Measurements from ENCODE around the gene SERP2.

The SERP2 gene

DNA sequence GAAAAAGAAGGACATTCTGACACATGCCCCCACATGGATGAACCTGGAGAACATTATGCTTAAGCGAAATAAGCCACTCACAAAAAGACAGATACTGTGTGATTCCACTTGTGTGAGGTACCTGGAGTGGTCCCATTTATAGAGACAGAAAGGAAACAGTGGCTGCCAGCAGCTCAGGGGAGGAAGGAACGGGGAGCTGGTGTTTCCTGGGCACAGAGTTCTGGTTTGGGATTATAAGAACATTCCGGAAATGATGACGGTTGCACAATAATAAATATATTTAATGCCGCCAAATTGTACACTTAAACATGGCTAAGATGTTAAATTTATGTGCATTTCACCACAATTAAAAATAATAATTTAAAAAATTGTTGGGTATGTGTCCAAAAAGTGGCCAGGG lies 33.0 kb downstream of the SERP2 start:
- Histone ChIP-seq H3K27me3 (replicated peaks in 2 of 5; ENCODE audit: control insufficient read depth in 4 of 5, insufficient read depth in 5 of 5, low read length in 4 of 5) (no peaks in the 10 kb centered on the region), H3K9me3 (ENCODE audit: control extremely low read depth in 1 of 5, control insufficient read depth in 4 of 5, insufficient read depth in 2 of 5, low read depth in 1 of 5, low read length in 4 of 5) (no peaks in the 10 kb centered on the region), H3K4me3 (ENCODE audit: control insufficient read depth in 1 of 7, extremely low read depth in 1 of 7, insufficient read depth in 4 of 7, low read depth in 2 of 7, low read length in 6 of 7) (peak overlapping the region in 3 of 7 experiments; percentile 10 to 41 (median 28)), H3K4me1 (ENCODE audit: control extremely low read depth in 1 of 4, control insufficient read depth in 4 of 4, insufficient read depth in 4 of 4, low read length in 3 of 4) (peaks cover 0 to 84% (median 40%) of the 10 kb centered on the region in 4 experiments), H3K36me3 (ENCODE audit: control insufficient read depth in 4 of 4, insufficient read depth in 4 of 4, low read length in 3 of 4) (no peaks in the 10 kb centered on the region), H3K27ac (ENCODE audit: insufficient read depth in 1 of 2, low read depth in 1 of 2, low read length in 2 of 2, poor library complexity in 1 of 2, severe bottlenecking in 2 of 2) (peak overlapping the region; percentile 17 to 44)
- peak; percentile 78 to 90 (median 83) for DNase-seq
- POLR2A ChIA-PET: interaction anchor here (0.6 to 2.6 kb wide), 3 partner anchors 8 to 13 kb away, joined by 3 to 9 read pairs (median 4); no protein-coding TSS in a partner anchor
- 9% methylated on average over 1 of the region's 5 CpGs for WGBS (ENCODE audit: insufficient coverage)
- CTCF ChIA-PET: interaction anchor here (1.0 to 3.5 kb wide), 10 partner anchors 8 to 163 kb away, joined by 3 to 18 read pairs (median 4); no protein-coding TSS in a partner anchor

DNA sequence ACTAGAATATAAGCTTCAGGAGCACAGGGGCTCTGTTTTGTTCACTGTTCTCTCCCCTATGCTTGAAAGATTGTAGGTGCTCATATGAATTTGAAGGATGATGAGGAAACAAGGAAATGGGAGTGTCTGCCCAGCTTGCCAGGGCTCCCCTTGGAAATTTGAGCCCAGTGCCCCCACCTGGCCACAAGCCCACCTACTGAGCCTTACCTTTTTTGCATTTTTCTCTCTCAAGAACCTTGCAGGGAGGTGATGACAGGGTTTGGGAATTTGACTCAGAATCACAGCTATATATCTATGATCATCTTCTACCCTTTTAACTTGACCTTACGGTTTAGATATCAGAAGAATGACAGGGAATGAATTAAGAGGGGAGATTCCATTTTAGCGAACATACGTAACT lies 33.8 kb downstream of the SERP2 start:
- ChIA-PET POLR2A (interaction anchor here (0.6 to 2.6 kb wide), 3 partner anchors 13 to 395 kb away, joined by 3 to 9 read pairs (median 4); no protein-coding TSS in a partner anchor), CTCF (interaction anchor here (1.1 to 3.5 kb wide), 8 partner anchors 8 to 164 kb away, joined by 3 to 18 read pairs (median 4); no protein-coding TSS in a partner anchor)
- 70% methylated on average over 2 of the region's 3 CpGs for WGBS (ENCODE audit: insufficient coverage)
- no peaks in the 10 kb centered on the region for H3K27me3 ChIP-seq (replicated peaks in 2 of 5; ENCODE audit: control insufficient read depth in 4 of 5, insufficient read depth in 5 of 5, low read length in 4 of 5)
- no peak for DNase-seq
- peaks cover 0 to 84% (median 45%) of the 10 kb centered on the region in 4 experiments for H3K4me1 ChIP-seq (ENCODE audit: control extremely low read depth in 1 of 4, control insufficient read depth in 4 of 4, insufficient read depth in 4 of 4, low read length in 3 of 4)
- peak overlapping the region; percentile 17 to 44 for H3K27ac ChIP-seq (ENCODE audit: insufficient read depth in 1 of 2, low read depth in 1 of 2, low read length in 2 of 2, poor library complexity in 1 of 2, severe bottlenecking in 2 of 2)
- no peak overlapping the region for H3K4me3 ChIP-seq (ENCODE audit: control insufficient read depth in 1 of 7, extremely low read depth in 1 of 7, insufficient read depth in 4 of 7, low read depth in 2 of 7, low read length in 6 of 7)
- no peaks in the 10 kb centered on the region for H3K9me3 ChIP-seq (ENCODE audit: control extremely low read depth in 1 of 5, control insufficient read depth in 4 of 5, insufficient read depth in 2 of 5, low read depth in 1 of 5, low read length in 4 of 5)
- H3K36me3 ChIP-seq (ENCODE audit: control insufficient read depth in 4 of 4, insufficient read depth in 4 of 4, low read length in 3 of 4): no peaks in the 10 kb centered on the region

DNA sequence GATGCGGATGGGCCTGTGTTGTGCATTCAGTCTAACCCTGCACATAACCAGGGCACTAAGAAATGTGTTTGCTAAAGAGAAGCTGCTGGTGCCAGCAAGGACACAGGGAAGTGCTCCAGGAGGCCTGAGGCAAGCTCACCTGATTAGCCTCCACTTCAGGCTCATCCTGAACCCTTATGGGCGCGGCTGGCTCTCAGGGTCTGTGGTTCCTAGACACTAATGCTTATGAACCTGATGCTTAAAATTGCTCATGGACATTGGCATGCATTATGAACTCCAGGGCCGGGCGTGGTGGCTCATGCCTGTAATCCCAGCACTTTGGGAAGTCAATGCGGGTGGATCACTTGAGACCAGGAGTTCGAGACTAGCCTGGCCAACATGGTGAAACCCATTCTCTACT lies 34.3 kb downstream of the SERP2 start:
- no peak overlapping the region for H3K27ac ChIP-seq (ENCODE audit: insufficient read depth in 1 of 2, low read depth in 1 of 2, low read length in 2 of 2, poor library complexity in 1 of 2, severe bottlenecking in 2 of 2)
- ChIA-PET POLR2A (interaction anchor here (0.6 to 2.6 kb wide), 3 partner anchors 14 to 395 kb away, joined by 3 to 9 read pairs (median 4); no protein-coding TSS in a partner anchor), CTCF (interaction anchor here (0.8 to 3.5 kb wide), 7 partner anchors 8 to 165 kb away, joined by 3 to 18 read pairs (median 3); no protein-coding TSS in a partner anchor)
- WGBS (ENCODE audit: insufficient coverage): 96% methylated on average over 7 of the region's 7 CpGs
- H3K36me3 ChIP-seq (ENCODE audit: control insufficient read depth in 4 of 4, insufficient read depth in 4 of 4, low read length in 3 of 4): no peaks in the 10 kb centered on the region
- peaks cover 0 to 83% (median 50%) of the 10 kb centered on the region in 4 experiments for H3K4me1 ChIP-seq (ENCODE audit: control extremely low read depth in 1 of 4, control insufficient read depth in 4 of 4, insufficient read depth in 4 of 4, low read length in 3 of 4)
- no peak for DNase-seq
- no peak overlapping the region for H3K4me3 ChIP-seq (ENCODE audit: control insufficient read depth in 1 of 7, extremely low read depth in 1 of 7, insufficient read depth in 4 of 7, low read depth in 2 of 7, low read length in 6 of 7)
- H3K9me3 ChIP-seq (ENCODE audit: control extremely low read depth in 1 of 5, control insufficient read depth in 4 of 5, insufficient read depth in 2 of 5, low read depth in 1 of 5, low read length in 4 of 5): no peaks in the 10 kb centered on the region
- no peaks in the 10 kb centered on the region for H3K27me3 ChIP-seq (replicated peaks in 2 of 5; ENCODE audit: control insufficient read depth in 4 of 5, insufficient read depth in 5 of 5, low read length in 4 of 5)

DNA sequence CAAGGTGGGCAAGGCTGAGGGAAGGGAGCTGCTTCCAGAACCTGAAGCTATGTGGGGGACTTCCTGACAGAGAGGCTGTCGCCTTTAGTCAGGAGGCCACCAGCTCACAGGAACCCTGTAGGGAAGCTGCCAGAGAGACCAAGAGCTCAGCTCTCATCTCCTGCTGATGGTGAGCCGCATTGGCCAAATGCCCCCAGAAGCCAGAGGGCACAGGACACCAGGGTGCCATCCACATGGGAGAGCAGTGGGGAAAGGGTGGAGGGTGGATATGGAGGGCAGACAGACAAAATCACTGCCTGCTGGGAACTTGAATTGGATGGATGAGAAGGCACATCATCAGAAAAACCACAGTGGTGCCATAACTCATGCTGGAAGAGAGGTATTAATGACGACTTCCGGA lies 36.0 kb downstream of the SERP2 start:
- Histone ChIP-seq H3K27me3 (replicated peaks in 2 of 5; ENCODE audit: control insufficient read depth in 4 of 5, insufficient read depth in 5 of 5, low read length in 4 of 5) (no peaks in the 10 kb centered on the region), H3K27ac (ENCODE audit: insufficient read depth in 1 of 2, low read depth in 1 of 2, low read length in 2 of 2, poor library complexity in 1 of 2, severe bottlenecking in 2 of 2) (no peak overlapping the region), H3K4me3 (ENCODE audit: control insufficient read depth in 1 of 7, extremely low read depth in 1 of 7, insufficient read depth in 4 of 7, low read depth in 2 of 7, low read length in 6 of 7) (peak overlapping the region in 1 of 7 experiments; percentile 11), H3K36me3 (ENCODE audit: control insufficient read depth in 4 of 4, insufficient read depth in 4 of 4, low read length in 3 of 4) (no peaks in the 10 kb centered on the region), H3K4me1 (ENCODE audit: control extremely low read depth in 1 of 4, control insufficient read depth in 4 of 4, insufficient read depth in 4 of 4, low read length in 3 of 4) (peaks cover 0 to 75% (median 51%) of the 10 kb centered on the region in 4 experiments), H3K9me3 (ENCODE audit: control extremely low read depth in 1 of 5, control insufficient read depth in 4 of 5, insufficient read depth in 2 of 5, low read depth in 1 of 5, low read length in 4 of 5) (no peaks in the 10 kb centered on the region)
- CTCF ChIA-PET: interaction anchor here (1.0 to 3.0 kb wide), 8 partner anchors 14 to 167 kb away, joined by 3 to 17 read pairs (median 3); no protein-coding TSS in a partner anchor
- peak in 1 of 3 donors; percentile 64 for DNase-seq
- POLR2A ChIA-PET: no interaction called here
- 45% methylated on average over 4 of the region's 4 CpGs for WGBS (ENCODE audit: insufficient coverage)

DNA sequence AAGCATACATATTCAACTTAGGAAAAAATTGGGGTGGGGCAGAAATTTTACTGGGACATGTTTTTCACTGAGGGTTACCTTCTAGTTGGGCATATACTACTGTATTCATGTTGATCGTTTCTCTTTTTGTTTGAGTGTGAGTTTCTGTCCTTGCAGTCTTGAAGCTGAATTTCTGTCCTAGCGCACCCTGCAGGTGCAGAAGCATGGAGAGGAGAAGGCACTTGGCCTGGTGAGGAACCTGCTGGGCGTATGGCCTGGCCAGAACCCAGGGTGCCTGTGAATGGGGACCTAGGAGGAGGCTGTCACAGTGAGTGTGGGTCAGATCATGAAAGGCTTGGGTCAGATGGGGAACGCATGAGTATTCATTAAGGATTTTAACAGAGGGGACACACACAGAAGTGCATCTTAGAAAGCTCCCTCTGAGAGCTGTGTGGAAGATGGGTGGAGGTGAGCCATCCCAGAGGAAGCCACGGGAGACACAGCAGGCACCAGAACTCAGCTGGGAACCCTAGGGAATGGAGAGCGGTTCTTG lies 36.8 kb downstream of the SERP2 start:
- Histone ChIP-seq H3K27ac (ENCODE audit: insufficient read depth in 1 of 2, low read depth in 1 of 2, low read length in 2 of 2, poor library complexity in 1 of 2, severe bottlenecking in 2 of 2) (no peak overlapping the region), H3K36me3 (ENCODE audit: control insufficient read depth in 4 of 4, insufficient read depth in 4 of 4, low read length in 3 of 4) (no peaks in the 10 kb centered on the region), H3K4me3 (ENCODE audit: control insufficient read depth in 1 of 7, extremely low read depth in 1 of 7, insufficient read depth in 4 of 7, low read depth in 2 of 7, low read length in 6 of 7) (no peak overlapping the region), H3K27me3 (replicated peaks in 2 of 5; ENCODE audit: control insufficient read depth in 4 of 5, insufficient read depth in 5 of 5, low read length in 4 of 5) (no peaks in the 10 kb centered on the region), H3K9me3 (ENCODE audit: control extremely low read depth in 1 of 5, control insufficient read depth in 4 of 5, insufficient read depth in 2 of 5, low read depth in 1 of 5, low read length in 4 of 5) (no peaks in the 10 kb centered on the region), H3K4me1 (ENCODE audit: control extremely low read depth in 1 of 4, control insufficient read depth in 4 of 4, insufficient read depth in 4 of 4, low read length in 3 of 4) (peaks cover 0 to 73% (median 50%) of the 10 kb centered on the region in 4 experiments)
- CTCF ChIA-PET: interaction anchor here (0.5 to 3.0 kb wide), 8 partner anchors 13 to 168 kb away, joined by 3 to 17 read pairs (median 3); no protein-coding TSS in a partner anchor
- POLR2A ChIA-PET: no interaction called here
- WGBS (ENCODE audit: insufficient coverage): 79% methylated on average over 4 of the region's 6 CpGs
- DNase-seq: peak in 1 of 3 donors; percentile 51

GRCh38 chr13:44411841-44412240 lies 38.2 kb downstream of the SERP2 start:
- CTCF ChIA-PET: interaction anchor here (0.9 to 1.5 kb wide), 4 partner anchors 9 to 169 kb away, joined by 3 to 4 read pairs (median 3); no protein-coding TSS in a partner anchor
- H3K36me3 ChIP-seq (ENCODE audit: control insufficient read depth in 4 of 4, insufficient read depth in 4 of 4, low read length in 3 of 4): no peaks in the 10 kb centered on the region
- H3K27ac ChIP-seq (ENCODE audit: insufficient read depth in 1 of 2, low read depth in 1 of 2, low read length in 2 of 2, poor library complexity in 1 of 2, severe bottlenecking in 2 of 2): no peak overlapping the region
- H3K4me1 ChIP-seq (ENCODE audit: control extremely low read depth in 1 of 4, control insufficient read depth in 4 of 4, insufficient read depth in 4 of 4, low read length in 3 of 4): peaks cover 0 to 74% (median 47%) of the 10 kb centered on the region in 4 experiments
- no peak overlapping the region for H3K4me3 ChIP-seq (ENCODE audit: control insufficient read depth in 1 of 7, extremely low read depth in 1 of 7, insufficient read depth in 4 of 7, low read depth in 2 of 7, low read length in 6 of 7)
- no peaks in the 10 kb centered on the region for H3K27me3 ChIP-seq (replicated peaks in 2 of 5; ENCODE audit: control insufficient read depth in 4 of 5, insufficient read depth in 5 of 5, low read length in 4 of 5)
- 100% methylated on average over 1 of the region's 2 CpGs for WGBS (ENCODE audit: insufficient coverage)
- POLR2A ChIA-PET: interaction anchor here (0.8 kb wide), 1 partner anchor 14 kb away, joined by 3 read pairs; no protein-coding TSS in a partner anchor
- no peak for DNase-seq
- no peaks in the 10 kb centered on the region for H3K9me3 ChIP-seq (ENCODE audit: control extremely low read depth in 1 of 5, control insufficient read depth in 4 of 5, insufficient read depth in 2 of 5, low read depth in 1 of 5, low read length in 4 of 5)

All from common myeloid progenitor, CD34-positive (primary cell).